MCF 10A (cell line): ENCODE measurements around the gene SNRPB2. TPM values are rescaled to one million over a fixed set of nuclear protein-coding genes. Genes with fewer than 3 reads are reported as not detected.

Experiments
- BruUV-seq: library from RNA; stranded (reverse); fragments of 400-500 nt; replicated peaks from 2 replicates; lab custom pipeline; 2021; lab: Mats Ljungman, UMichigan
- CTCF ChIA-PET: fragments of 300-600 bp; sonication (Branson Sonifier 250); formaldehyde crosslinking; extraction: SDS; loops from one replicate; lab custom pipeline; 2021; ENCODE audit warnings: antibody characterized with exemption, inconsistent platforms; lab: Yijun Ruan, JAX
- POLR2A ChIA-PET: fragments of 300-600, 350-650 bp; sonication (Branson Sonifier 250); formaldehyde crosslinking; extraction: SDS; loops from one replicate; lab custom pipeline; 2020; ENCODE audit warnings: antibody characterized with exemption, inconsistent platforms; lab: Yijun Ruan, JAX
- DNase-seq: peaks from one replicate; pipeline ENCODE4 v3.0.0-alpha.2; 2018; ENCODE audit not compliant: unreplicated experiment
- H3K27ac Mint-ChIP-seq: one replicate; pipeline ENCODE4 v1.8.0; 2022; ENCODE audit warnings: mild to moderate bottlenecking, low read depth, mixed read lengths; ENCODE audit not compliant: unreplicated experiment
- H3K27me3 Mint-ChIP-seq: one replicate; pipeline ENCODE4 v1.8.0; 2022; ENCODE audit warnings: mixed read lengths; ENCODE audit not compliant: insufficient read depth, unreplicated experiment
- H3K36me3 Mint-ChIP-seq: one replicate; pipeline ENCODE4 v1.8.0; 2022; ENCODE audit warnings: mild to moderate bottlenecking, moderate library complexity, mixed read lengths; ENCODE audit not compliant: insufficient read depth, unreplicated experiment
- H3K4me1 Mint-ChIP-seq: one replicate; pipeline ENCODE4 v1.8.0; 2022; ENCODE audit warnings: mixed read lengths; ENCODE audit not compliant: insufficient read depth, unreplicated experiment
- H3K4me3 Mint-ChIP-seq: one replicate; pipeline ENCODE4 v1.8.0; 2022; ENCODE audit warnings: mild to moderate bottlenecking, moderate library complexity, mixed read lengths; ENCODE audit not compliant: unreplicated experiment
- H3K9me3 Mint-ChIP-seq: one replicate; pipeline ENCODE4 v1.8.0; 2022; ENCODE audit warnings: mixed read lengths; ENCODE audit not compliant: unreplicated experiment
- CTCF ChIP-seq: fragments of 200-600 bp; IDR thresholded peaks from one replicate; pipeline ENCODE4 v1.8.0; 2022; ENCODE audit warnings: antibody characterized with exemption, mild to moderate bottlenecking; ENCODE audit not compliant: unreplicated experiment
- intact Hi-C: fragments of 100-400 bp; cut with micrococcal nuclease; formaldehyde crosslinking; loops from 2 replicates; pipeline ENCODE4 v1.14.1; 2022
- total RNA-seq: library from RNA; stranded (reverse); gene quantifications from 2 replicates; pipeline ENCODE4 v1.2.3, GENCODE V29; 2022

SNRPB2 gene
- total RNA-seq, 1 experiment from 2014 or later, result 57.7 TPM

GRCh38 chr20:16775961-16776360 is 46.1 kb downstream of the SNRPB2 start:
- BruUV-seq, result no TSS peak
- no peaks in the 10 kb centered on the region for H3K36me3 Mint-ChIP-seq
- POLR2A ChIA-PET, result no interaction called here

GRCh38 chr20:16777126-16777525 is 47.3 kb downstream of the SNRPB2 start:
- no peaks in the 10 kb centered on the region for H3K9me3 Mint-ChIP-seq
- no peak overlapping the region for H3K4me3 Mint-ChIP-seq
- CTCF ChIA-PET, result interaction anchor here (0.6 to 3.9 kb wide), 4 partner anchors 8 to 28 kb away, joined by 3 to 21 read pairs (median 4); no protein-coding TSS in a partner anchor
- POLR2A ChIA-PET, result interaction anchor here (0.7 kb wide), 1 partner anchor 738 kb away, joined by 3 read pairs; no protein-coding TSS in a partner anchor
- intact Hi-C loops, result no loop called here
- no peak for DNase-seq
- H3K27ac Mint-ChIP-seq, result no peak overlapping the region
- no peak for TF ChIP-seq CTCF
- H3K27me3 Mint-ChIP-seq, result peaks cover 71% of the 10 kb centered on the region
- H3K36me3 Mint-ChIP-seq, result no peaks in the 10 kb centered on the region
- no peaks in the 10 kb centered on the region for H3K4me1 Mint-ChIP-seq
- BruUV-seq, result no TSS peak

More at GRCh38 chr20:16775961-16776360, 46.1 kb downstream of the SNRPB2 start:
- Mint-ChIP-seq H3K9me3 (no peaks in the 10 kb centered on the region), H3K4me3 (no peak overlapping the region), H3K27me3 (peaks cover 71% of the 10 kb centered on the region), H3K27ac (no peak overlapping the region), H3K4me1 (no peaks in the 10 kb centered on the region)
- no peak for DNase-seq
- intact Hi-C loops, result no loop called here
- CTCF ChIA-PET, result interaction anchor here (0.6 to 3.9 kb wide), 4 partner anchors 15 to 735 kb away, joined by 3 to 21 read pairs (median 4); no protein-coding TSS in a partner anchor
- no peak for TF ChIP-seq CTCF

GRCh38 chr20:16778159-16778558 is 48.3 kb downstream of the SNRPB2 start:
- intact Hi-C loops, result no loop called here
- CTCF ChIA-PET, result interaction anchor here (3.9 kb wide), 1 partner anchor 17 kb away, joined by 21 read pairs; no protein-coding TSS in a partner anchor
- no peak for TF ChIP-seq CTCF
- no peaks in the 10 kb centered on the region for H3K4me1 Mint-ChIP-seq
- peaks cover 77% of the 10 kb centered on the region for H3K27me3 Mint-ChIP-seq
- no peaks in the 10 kb centered on the region for H3K36me3 Mint-ChIP-seq
- DNase-seq, result no peak
- BruUV-seq, result no TSS peak
- POLR2A ChIA-PET, result no interaction called here
- H3K27ac Mint-ChIP-seq, result no peak overlapping the region
- H3K4me3 Mint-ChIP-seq, result no peak overlapping the region
- H3K9me3 Mint-ChIP-seq, result no peaks in the 10 kb centered on the region

- Mint-ChIP-seq H3K4me3 (no peak overlapping the region), H3K27me3 (peaks cover 70% of the 10 kb centered on the region), H3K4me1 (no peaks in the 10 kb centered on the region), H3K27ac (no peak overlapping the region), H3K9me3 (no peaks in the 10 kb centered on the region), H3K36me3 (no peaks in the 10 kb centered on the region)
- no peak for DNase-seq
- intact Hi-C loops, result no loop called here
- BruUV-seq, result no TSS peak
- ChIA-PET CTCF (interaction anchor here (0.6 to 4.4 kb wide), 2 partner anchors 20 to 1398 kb away, joined by 4 to 20 read pairs; no protein-coding TSS in a partner anchor), POLR2A (no interaction called here)
- TF ChIP-seq CTCF, result no peak
These were observed 51.7 kb downstream of the SNRPB2 start for GRCh38 chr20:16781496-16781895.
